ENCODE results near the gene CALN1. TPM values are rescaled to one million over a fixed set of nuclear protein-coding genes. Genes with fewer than 3 reads are reported as not detected.

Gene CALN1
- polyA plus RNA-seq, 10 donors, result 1.2 to 3.8 (median 1.7) TPM

DNA sequence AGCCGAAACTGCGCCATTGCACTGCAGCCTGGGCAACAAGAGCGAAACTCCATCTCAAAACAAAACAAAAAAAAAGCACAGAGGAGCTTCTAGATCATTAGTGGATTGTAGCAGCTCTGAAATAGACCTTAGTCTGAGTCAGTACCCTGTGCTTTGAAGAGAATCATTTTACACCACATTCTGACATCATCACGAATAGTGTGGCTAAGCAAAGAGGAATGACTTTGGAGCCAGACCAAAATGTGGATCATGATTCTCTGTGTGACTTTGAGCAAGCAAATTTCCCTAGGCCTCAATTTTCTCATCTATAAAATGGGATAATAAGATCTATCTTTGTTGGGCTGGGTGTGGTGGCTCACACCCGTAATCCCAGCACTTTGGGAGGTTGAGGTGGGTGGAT, 618.9 kb downstream of the CALN1 start:
- DNase-seq, result peak in 1 of 3 donors; percentile 86

DNA sequence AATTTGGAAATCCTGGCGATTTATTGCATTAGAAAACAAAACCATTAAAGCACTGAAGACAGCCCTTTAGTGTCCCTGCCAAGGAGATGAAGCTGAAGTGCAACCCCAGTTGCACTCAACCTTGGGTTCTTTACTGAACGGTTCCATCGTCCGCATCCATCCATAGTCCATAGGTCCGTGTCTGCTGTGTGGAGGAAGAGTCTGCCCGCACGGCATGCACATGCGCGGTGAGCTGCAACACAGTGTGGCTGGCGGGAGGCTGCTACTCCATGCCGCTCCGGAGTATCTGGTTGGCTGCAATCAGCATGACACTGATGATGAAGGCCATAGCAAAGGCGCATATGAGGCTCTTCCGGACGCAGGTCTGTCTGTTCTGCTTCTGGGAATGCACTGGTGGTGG, 624.6 kb downstream of the CALN1 start:
- no peak for DNase-seq

- no peak for DNase-seq
These were observed 626.9 kb downstream of the CALN1 start for GRCh38 chr7:71785216-71785615.

DNA sequence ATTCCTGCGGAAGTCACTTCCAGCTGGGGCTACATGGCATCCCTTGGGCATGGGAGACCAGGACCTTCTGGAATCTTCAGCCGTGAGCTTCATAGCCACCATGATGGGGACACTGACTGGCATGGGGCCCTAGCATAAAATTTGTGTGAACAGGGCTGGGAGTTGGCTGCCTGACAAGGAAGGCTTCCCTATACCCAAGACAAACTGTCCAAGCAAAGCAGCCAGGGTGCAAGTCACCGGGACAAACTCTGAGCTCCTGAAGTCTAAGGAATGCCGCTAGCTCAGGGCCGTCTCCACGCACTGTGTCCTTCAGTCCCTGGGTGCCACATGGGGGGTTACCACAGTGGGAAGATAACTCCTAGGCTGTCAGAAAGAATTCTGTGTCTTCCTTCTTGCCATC, 627.4 kb downstream of the CALN1 start:
- no peak for DNase-seq

GRCh38 chr7:71784180-71784579, 628.0 kb downstream of the CALN1 start:
- DNase-seq, result peak in 1 of 3 donors; percentile 13

DNA sequence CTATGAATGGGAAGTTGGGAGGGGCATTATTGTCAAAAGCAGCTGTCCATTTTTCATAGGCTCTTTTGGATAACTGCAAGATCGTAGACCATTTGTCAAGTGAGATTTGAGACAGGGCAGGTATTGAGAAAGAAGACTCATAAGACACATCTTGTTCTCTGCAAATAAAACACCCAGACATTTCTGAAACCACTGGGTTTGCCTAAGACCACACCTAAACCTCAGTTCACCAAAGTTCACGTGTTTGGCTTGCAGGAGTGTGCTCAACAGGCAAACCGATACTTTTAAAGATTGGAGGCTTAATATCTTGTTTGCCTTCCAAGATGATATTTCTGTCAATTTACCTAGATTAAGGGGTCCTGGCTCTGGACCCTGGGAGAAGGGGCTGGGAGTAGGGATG, 628.4 kb downstream of the CALN1 start:
- DNase-seq, result no peak

- no peak for DNase-seq
These were observed 630.1 kb downstream of the CALN1 start for GRCh38 chr7:71782051-71782450.

DNA sequence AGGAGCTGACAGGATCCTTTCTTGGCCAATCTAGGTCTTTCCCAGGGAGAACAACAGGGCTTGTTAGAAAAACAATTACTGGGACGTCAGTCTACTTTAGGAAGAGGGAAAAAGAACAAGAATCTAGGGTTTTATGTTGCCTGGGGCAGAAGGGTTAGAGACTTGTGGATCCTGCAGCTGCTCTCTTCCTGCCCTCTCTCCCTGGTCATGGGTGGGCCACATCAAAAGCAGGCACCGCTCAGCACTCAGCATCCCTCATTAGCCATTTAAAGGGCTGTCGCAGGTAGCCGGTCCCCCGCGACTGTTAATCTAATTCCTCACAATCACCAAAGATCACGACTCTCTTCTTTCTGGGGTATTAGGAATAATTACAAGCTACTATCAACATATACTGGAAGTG, 631.9 kb downstream of the CALN1 start:
- DNase-seq, result no peak

DNA sequence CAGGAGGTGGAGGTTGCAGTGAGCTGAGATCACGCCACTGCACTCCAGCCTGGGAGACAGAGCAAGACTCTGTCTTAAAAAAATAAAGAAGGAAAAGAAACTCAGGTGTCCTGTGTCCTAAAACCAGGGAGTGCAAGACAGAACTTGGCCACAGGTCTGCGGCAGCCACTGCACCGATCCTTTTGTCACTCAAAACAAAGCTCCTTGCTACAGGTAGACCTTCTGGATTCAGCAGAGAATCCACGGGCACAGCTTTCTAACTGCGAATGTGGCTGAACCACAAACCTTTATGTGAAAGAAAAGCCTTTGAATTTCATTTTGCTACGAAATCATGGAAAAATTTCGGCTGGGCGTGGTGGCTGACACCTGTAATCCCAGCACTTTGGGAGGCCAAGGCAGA, 634.9 kb downstream of the CALN1 start:
- DNase-seq, result no peak

DNA sequence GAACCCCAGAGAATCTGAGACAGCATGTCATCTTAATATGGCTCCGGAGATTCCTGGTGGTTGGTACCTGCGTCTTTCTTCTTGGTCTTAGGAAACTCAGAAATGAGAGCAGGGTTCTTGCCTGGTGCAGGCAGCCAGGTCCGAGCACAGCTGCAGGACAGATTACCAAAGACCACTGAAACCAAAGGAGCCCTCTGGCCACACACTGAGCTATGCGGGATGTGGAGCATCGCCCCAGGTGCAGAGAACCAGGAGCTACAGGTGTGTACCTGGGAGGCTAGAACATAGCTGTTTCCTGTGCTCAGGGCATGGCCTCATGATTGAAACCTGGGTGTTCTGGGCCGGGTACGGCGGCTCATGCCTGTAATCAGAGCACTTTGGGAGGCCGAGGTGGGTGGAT, 635.4 kb downstream of the CALN1 start:
- DNase-seq, result no peak

- peak in 1 of 3 donors; percentile 71 for DNase-seq
These were observed 636.5 kb downstream of the CALN1 start for GRCh38 chr7:71775648-71776047.

GRCh38 chr7:71772779-71773178, 639.4 kb downstream of the CALN1 start:
- no peak for DNase-seq

- peak in 1 of 3 donors; percentile 30 for DNase-seq
These were observed 641.8 kb downstream of the CALN1 start for GRCh38 chr7:71770269-71770907.

- no peak for DNase-seq
These were observed 642.8 kb downstream of the CALN1 start for GRCh38 chr7:71769326-71769725.

GRCh38 chr7:71768450-71768849, 643.7 kb downstream of the CALN1 start:
- DNase-seq, result peak in 1 of 3 donors; percentile 36

DNA sequence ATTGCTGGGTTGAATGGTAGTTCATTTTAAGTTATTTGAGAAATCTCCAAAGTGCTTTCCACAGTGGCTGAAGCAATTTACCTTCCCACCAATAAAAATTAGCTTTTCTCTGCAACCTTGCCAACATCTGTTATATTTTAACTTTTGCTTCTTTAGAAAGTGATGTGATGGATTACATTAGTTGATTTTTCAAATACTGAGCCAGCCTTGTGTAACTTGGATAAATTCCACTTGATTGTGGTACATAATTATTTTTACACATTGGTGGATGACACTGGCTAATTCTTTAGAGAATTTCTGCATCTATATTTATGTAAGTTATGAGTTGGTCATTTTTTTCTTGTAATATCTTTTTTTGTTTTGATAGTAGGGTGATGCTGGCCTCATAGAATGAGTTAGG, 646.1 kb downstream of the CALN1 start:
- no peak for DNase-seq

- DNase-seq, result no peak
These were observed 650.8 kb downstream of the CALN1 start for GRCh38 chr7:71761336-71761735.

- DNase-seq, result no peak
These were observed 657.3 kb downstream of the CALN1 start for GRCh38 chr7:71754828-71755227.

GRCh38 chr7:71753956-71754664, 658.0 kb downstream of the CALN1 start:
- DNase-seq, result peak in 1 of 3 donors; percentile 47

DNA sequence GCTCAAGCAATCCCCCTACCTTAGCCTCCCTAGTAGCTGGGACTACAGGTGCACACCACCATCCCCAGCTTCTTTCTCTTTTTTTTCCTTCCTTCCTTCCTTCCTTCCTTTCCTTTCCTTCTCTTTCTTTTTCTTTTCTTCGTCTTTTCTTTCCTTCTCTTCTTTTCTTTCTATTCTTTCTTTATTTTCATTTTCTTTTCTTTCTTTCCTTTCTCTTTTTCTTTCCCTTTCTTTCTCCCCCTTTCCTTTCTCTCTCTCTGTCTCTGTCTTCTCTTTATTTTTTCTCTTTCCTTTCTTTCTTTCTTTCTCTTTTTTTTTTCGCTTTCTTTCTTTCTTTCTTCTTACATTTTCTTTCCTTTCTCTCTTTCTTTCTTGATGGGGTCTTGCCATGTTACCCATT, 658.9 kb downstream of the CALN1 start:
- DNase-seq, result no peak

GRCh38 chr7:71752171-71752935, 659.8 kb downstream of the CALN1 start:
- peak; percentile 19 to 66 (median 26) for DNase-seq

DNA sequence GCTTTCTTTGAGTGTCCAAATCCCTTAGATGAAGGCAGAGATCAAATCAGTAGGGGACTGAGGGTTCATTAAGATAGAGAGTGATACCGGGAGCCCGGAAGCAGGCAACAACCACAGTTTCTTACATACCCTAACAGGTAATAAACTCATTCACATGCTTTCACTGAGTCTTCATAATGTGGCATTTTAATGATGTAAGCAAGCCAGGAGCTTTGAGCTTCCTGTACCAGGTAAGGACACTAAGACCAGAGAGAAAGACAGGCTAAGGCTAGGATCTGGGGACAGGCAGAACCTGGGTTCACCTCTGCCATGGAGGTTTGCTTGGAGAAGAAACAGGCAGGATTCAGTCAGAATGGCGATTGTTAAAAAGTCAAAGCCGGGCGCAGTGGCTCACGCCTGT, 661.8 kb downstream of the CALN1 start:
- no peak for DNase-seq

- no peak for DNase-seq
These were observed 666.1 kb downstream of the CALN1 start for GRCh38 chr7:71746006-71746405.
